CD14-positive monocyte (primary cell): ENCODE data around the gene PRPF18. TPM values are rescaled to one million over a fixed set of nuclear protein-coding genes. Genes with fewer than 3 reads are reported as not detected.

Experiments
- DNase-seq, 3 donors: peaks; one replicate each; pipeline ENCODE4 v3.0.0-alpha.2; 2011 to 2022
- H2AFZ ChIP-seq: 2 replicates; pipeline ENCODE4 v1.6.0; 2012; ENCODE audit warnings: mild to moderate bottlenecking, low read depth, low read length, inconsistent platforms; ENCODE audit not compliant: insufficient read depth, poor library complexity, severe bottlenecking
- H3K27ac ChIP-seq, 2 donors: 1 replicate in 1 of 2; 2 replicates in 1 of 2; pipeline ENCODE4 v1.5.1; 2012 to 2013; ENCODE audit warnings: low read length in 2 of 2, control low read depth in 1 of 2, inconsistent platforms in 1 of 2, low read depth in 1 of 2, mild to moderate bottlenecking in 1 of 2
- H3K27me3 ChIP-seq, 2 donors: one replicate each; pipeline versions ENCODE4 v1.6.0 to v1.6.1; 2011 to 2013; ENCODE audit warnings: low read length in 2 of 2; ENCODE audit not compliant: control insufficient read depth in 2 of 2, insufficient read depth in 2 of 2
- H3K36me3 ChIP-seq, 2 donors: replicated peaks in 1 of 2; 1 replicate in 1 of 2; 2 replicates in 1 of 2; pipeline versions ENCODE4 v1.5.1 to v1.6.1; 2012 to 2013; ENCODE audit warnings: low read length in 2 of 2, control low read depth in 1 of 2, inconsistent platforms in 1 of 2, mild to moderate bottlenecking in 1 of 2; ENCODE audit not compliant: insufficient read depth in 2 of 2, control insufficient read depth in 1 of 2
- H3K4me1 ChIP-seq, 2 donors: 1 replicate in 1 of 2; 2 replicates in 1 of 2; pipeline versions ENCODE4 v1.5.1 to v1.6.1; 2012 to 2013; ENCODE audit warnings: low read length in 2 of 2, control low read depth in 1 of 2, inconsistent platforms in 1 of 2, mild to moderate bottlenecking in 1 of 2, moderate library complexity in 1 of 2; ENCODE audit not compliant: insufficient read depth in 2 of 2, control insufficient read depth in 1 of 2
- H3K4me2 ChIP-seq: replicated peaks from 2 replicates; pipeline ENCODE3; 2012; ENCODE audit warnings: low read length, moderate library complexity, mild to moderate bottlenecking; ENCODE audit not compliant: poor library complexity, severe bottlenecking; ENCODE audit errors: extremely low read depth
- H3K4me3 ChIP-seq, 3 experiments: fragments of 200-600 bp in 1 of 3; sonication (generic) in 1 of 3; replicated peaks in 1 of 3; 1 replicate in 2 of 3; 2 replicates in 1 of 3; pipeline ENCODE4 v1.5.1; 2011 to 2013; ENCODE audit warnings: low read length in 3 of 3, mild to moderate bottlenecking in 3 of 3, control low read depth in 2 of 3, low read depth in 2 of 3, inconsistent platforms in 1 of 3, moderate library complexity in 1 of 3
- H3K79me2 ChIP-seq: 2 replicates; pipeline ENCODE4 v1.6.0; 2012; ENCODE audit warnings: mild to moderate bottlenecking, control low read depth, inconsistent platforms, low read length, moderate library complexity; ENCODE audit not compliant: insufficient read depth
- H3K9ac ChIP-seq: 2 replicates; pipeline ENCODE4 v1.6.0; 2017; ENCODE audit warnings: low read length, mild to moderate bottlenecking; ENCODE audit not compliant: insufficient read depth, poor library complexity, severe bottlenecking
- H3K9me3 ChIP-seq, 2 donors: replicated peaks in 1 of 2; 1 replicate in 1 of 2; 2 replicates in 1 of 2; pipeline versions ENCODE4 v1.5.1 to v1.6.1; 2012 to 2013; ENCODE audit warnings: low read length in 2 of 2, control low read depth in 1 of 2; ENCODE audit not compliant: control insufficient read depth in 1 of 2, insufficient read depth in 1 of 2
- H4K20me1 ChIP-seq: 2 replicates; pipeline ENCODE4 v1.6.0; 2012; ENCODE audit warnings: mild to moderate bottlenecking, low read length, control low read depth, moderate library complexity; ENCODE audit not compliant: insufficient read depth
- H3K27ac Mint-ChIP-seq, 7 donors: one replicate each; pipeline ENCODE4 v1.8.0; 2020; ENCODE audit warnings: mild to moderate bottlenecking in 7 of 7, mixed read lengths in 7 of 7, moderate library complexity in 6 of 7, inconsistent platforms in 2 of 7
- H3K27me3 Mint-ChIP-seq, 3 donors: one replicate each; pipeline ENCODE4 v1.8.0; 2021 to 2022; ENCODE audit warnings: low read depth in 3 of 3, mild to moderate bottlenecking in 3 of 3, mixed read lengths in 3 of 3, moderate library complexity in 3 of 3, inconsistent platforms in 1 of 3
- H3K36me3 Mint-ChIP-seq, 2 donors: one replicate each; pipeline ENCODE4 v1.8.0; 2020; ENCODE audit warnings: mixed read lengths in 2 of 2, inconsistent platforms in 1 of 2, mild to moderate bottlenecking in 1 of 2
- H3K4me1 Mint-ChIP-seq: one replicate; pipeline ENCODE4 v1.8.0; 2020; ENCODE audit warnings: mild to moderate bottlenecking, mixed read lengths
- H3K4me3 Mint-ChIP-seq, 2 donors: one replicate each; pipeline ENCODE4 v1.8.0; 2020; ENCODE audit warnings: mild to moderate bottlenecking in 2 of 2, mixed read lengths in 2 of 2, moderate library complexity in 1 of 2
- H3K9me3 Mint-ChIP-seq, 7 donors: one replicate each; pipeline ENCODE4 v1.8.0; 2020 to 2022; ENCODE audit warnings: mixed read lengths in 7 of 7, mild to moderate bottlenecking in 6 of 7, moderate library complexity in 6 of 7, inconsistent platforms in 2 of 7
- CTCF ChIP-seq: fragments of 200-600 bp; IDR thresholded peaks from one replicate; pipeline ENCODE4 v1.8.0; 2022; ENCODE audit warnings: antibody characterized with exemption, mild to moderate bottlenecking
- WGBS: methylation state at CpG from one replicate; pipeline ENCODE4 v1.1.5; 2013; ENCODE audit warnings: missing lambda C conversion rate; ENCODE audit not compliant: insufficient coverage; 5-methylcytosine and 5-hydroxymethylcytosine counted together
- intact Hi-C, 2 donors: fragments of 100-400 bp; cut with micrococcal nuclease; formaldehyde crosslinking; loops; one replicate each; pipeline versions ENCODE4 v1.15.0 to v1.15.1; 2023
- polyA plus RNA-seq, 3 donors: library from polyadenylated mRNA; depleted of rRNA in 1 of 3; unstranded in 2 of 3; stranded (reverse) in 1 of 3; fragments of 300-500 nt in 2 of 3; fragments of >200 nt in 1 of 3; fragmentation: Illumina TruSeq in 2 of 3; gene quantifications; 1 replicate in 2 of 3; 2 replicates in 1 of 3; pipeline ENCODE4 v1.2.3, GENCODE V29; 2012 to 2021

The PRPF18 gene
- polyA plus RNA-seq, 3 donors = 13.8 to 31.4 (median 26.8) TPM

DNA sequence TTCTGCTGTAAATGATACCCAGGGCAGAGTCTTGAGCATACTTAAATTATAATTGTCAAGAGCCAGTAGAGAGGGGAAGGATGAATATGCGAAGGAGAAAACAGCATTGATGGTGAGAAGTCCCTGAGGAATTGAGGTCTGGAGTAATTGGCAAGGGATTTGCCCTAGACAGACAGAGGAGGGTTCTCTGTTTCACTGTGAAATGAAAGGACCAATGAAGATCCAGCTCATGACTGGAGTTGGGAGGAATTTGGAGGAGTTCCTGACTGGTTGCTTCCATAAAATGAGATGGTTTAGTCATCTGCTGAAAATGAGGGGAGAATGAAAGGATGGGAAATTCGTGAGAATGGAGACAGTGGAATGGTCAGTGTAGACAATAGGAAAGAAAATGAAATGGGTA, 6.8 kb downstream of the PRPF18 start:
- no peak overlapping the region for H3K4me3 Mint-ChIP-seq
- Histone ChIP-seq H3K36me3 (peaks cover 11 to 61% of the 10 kb centered on the region in 2 donors), H3K4me3 (no peak overlapping the region), H3K4me2 (no peak overlapping the region), H3K27ac (no peak overlapping the region), H3K9ac (no peak overlapping the region), H3K27me3 (no peaks in the 10 kb centered on the region), H3K4me1 (peaks cover 0 to 2% of the 10 kb centered on the region in 2 donors), H2AFZ (no peak overlapping the region), H3K9me3 (no peaks in the 10 kb centered on the region), H4K20me1 (peaks cover 70% of the 10 kb centered on the region), H3K79me2 (peaks cover 64% of the 10 kb centered on the region)
- 92% methylated on average over 2 of the region's 2 CpGs for WGBS
- H3K27ac Mint-ChIP-seq = no peak overlapping the region
- no peaks in the 10 kb centered on the region for H3K9me3 Mint-ChIP-seq
- no peak for TF ChIP-seq CTCF
- peaks cover 10% of the 10 kb centered on the region for H3K4me1 Mint-ChIP-seq
- no peak for DNase-seq
- peaks cover 47 to 49% of the 10 kb centered on the region in 2 donors for H3K36me3 Mint-ChIP-seq
- intact Hi-C loops = no loop called here
- H3K27me3 Mint-ChIP-seq = no peaks in the 10 kb centered on the region

DNA sequence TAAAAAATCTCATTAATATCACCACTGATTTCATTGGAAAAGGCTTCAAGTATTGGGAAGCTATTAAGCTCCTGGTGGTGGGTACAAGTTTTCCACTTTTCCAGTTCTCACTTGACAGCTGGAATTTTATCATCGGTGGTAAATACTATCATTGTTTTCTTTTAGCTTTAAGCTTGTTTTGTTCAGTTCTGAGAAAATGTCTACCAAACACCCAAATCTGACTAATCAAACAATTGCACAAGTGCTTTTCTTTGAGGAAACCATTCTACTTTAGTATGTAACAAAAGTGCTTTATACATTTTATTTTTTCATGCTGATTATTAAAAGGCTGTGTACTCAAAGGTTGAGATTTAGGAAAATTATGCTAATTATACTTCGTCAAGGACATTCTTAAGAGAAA, 7.9 kb downstream of the PRPF18 start:
- no peak for TF ChIP-seq CTCF
- Histone ChIP-seq H3K4me1 (no peaks in the 10 kb centered on the region), H2AFZ (no peak overlapping the region), H3K27me3 (no peaks in the 10 kb centered on the region), H3K36me3 (peaks cover 16 to 73% of the 10 kb centered on the region in 2 donors), H3K4me2 (no peak overlapping the region), H3K4me3 (no peak overlapping the region), H3K9me3 (no peaks in the 10 kb centered on the region), H4K20me1 (peaks cover 60% of the 10 kb centered on the region), H3K79me2 (peaks cover 53% of the 10 kb centered on the region), H3K9ac (no peak overlapping the region), H3K27ac (no peak overlapping the region)
- Mint-ChIP-seq H3K27ac (no peak overlapping the region), H3K9me3 (no peaks in the 10 kb centered on the region), H3K4me3 (no peak overlapping the region), H3K27me3 (no peaks in the 10 kb centered on the region), H3K4me1 (peaks cover 2% of the 10 kb centered on the region), H3K36me3 (peaks cover 52 to 60% of the 10 kb centered on the region in 2 donors)
- DNase-seq = no peak
- intact Hi-C loops = no loop called here
- no CpG with 5 or more reads among the region's 2 CpGs for WGBS
